HepG2 (cell line): ENCODE data around the gene PLXNB2. TPM values are rescaled to one million over a fixed set of nuclear protein-coding genes. Genes with fewer than 3 reads are reported as not detected.

Experiments used
- BCLAF1 ChIP-seq: fragments of 450-650 bp; IDR thresholded peaks from 2 replicates; pipeline ENCODE4 v1.6.1; 2017; ENCODE audit warnings: mild to moderate bottlenecking
- GATAD2A ChIP-seq: IDR thresholded peaks from 2 replicates; pipeline ENCODE4 v1.6.1; 2016
- HCFC1 ChIP-seq: fragments of 150-350 bp; IDR thresholded peaks from 2 replicates; pipeline ENCODE4 v1.6.1; 2014; ENCODE audit warnings: low read depth, low read length
- MAZ ChIP-seq, 2 experiments: sonication (generic) in 1 of 2; formaldehyde crosslinking in 1 of 2; IDR thresholded peaks; 2 replicates each; pipeline versions ENCODE4 v1.5.0 to v1.6.1; 2012 to 2020; ENCODE audit warnings: low read depth in 2 of 2, mild to moderate bottlenecking in 2 of 2, borderline replicate concordance in 1 of 2, improper control_type of control experiment in 1 of 2, low read length in 1 of 2, missing genetic modification reagents in 1 of 2, moderate library complexity in 1 of 2
- MIER2 ChIP-seq: IDR thresholded peaks from 2 replicates; pipeline ENCODE4 v1.6.1; 2016; ENCODE audit warnings: missing biosample characterization, missing genetic modification reagents
- NR0B2 ChIP-seq: sonication (generic); formaldehyde crosslinking; IDR thresholded peaks from 2 replicates; pipeline ENCODE4 v1.4.0; 2020; ENCODE audit warnings: mild to moderate bottlenecking, missing genetic modification reagents
- PRDM4 ChIP-seq: sonication (generic); formaldehyde crosslinking; IDR thresholded peaks from 2 replicates; pipeline ENCODE4 v1.9.0; 2021; ENCODE audit warnings: missing genetic modification reagents, borderline replicate concordance
- RARA ChIP-seq: IDR thresholded peaks from 2 replicates; pipeline ENCODE4 v1.6.1; 2016; ENCODE audit warnings: missing genetic modification reagents, missing compliant biosample characterization
- REPIN1 ChIP-seq: sonication (generic); formaldehyde crosslinking; IDR thresholded peaks from 2 replicates; pipeline ENCODE4 v1.8.0; 2022; ENCODE audit warnings: missing genetic modification reagents, low read depth, mild to moderate bottlenecking, borderline replicate concordance
- SAP130 ChIP-seq: IDR thresholded peaks from 2 replicates; pipeline ENCODE4 v1.6.1; 2016; ENCODE audit warnings: low read depth
- SIX1 ChIP-seq: sonication (generic); formaldehyde crosslinking; IDR thresholded peaks from 2 replicates; pipeline ENCODE4 v1.4.0; 2020; ENCODE audit warnings: missing genetic modification reagents, borderline replicate concordance
- SMAD3 ChIP-seq: sonication (generic); formaldehyde crosslinking; IDR thresholded peaks from 2 replicates; pipeline ENCODE4 v1.4.0; 2020; ENCODE audit warnings: missing genetic modification reagents
- SMARCC2 ChIP-seq: fragments of 450-650 bp; IDR thresholded peaks from 2 replicates; pipeline ENCODE4 v1.6.1; 2017; ENCODE audit warnings: antibody characterized with exemption, mild to moderate bottlenecking
- SP1 ChIP-seq, 2 experiments: fragments of 450-650 bp in 1 of 2; sonication (generic) in 1 of 2; formaldehyde crosslinking in 1 of 2; IDR thresholded peaks; 2 replicates each; pipeline versions ENCODE4 v1.4.0 to v1.6.1; 2016 to 2020; ENCODE audit warnings: missing genetic modification reagents in 1 of 2
- ZNF274 ChIP-seq: sonication (generic); formaldehyde crosslinking; IDR thresholded peaks from 2 replicates; pipeline ENCODE4 v1.5.1; 2020; ENCODE audit warnings: mild to moderate bottlenecking, missing genetic modification reagents
- ZNF280B ChIP-seq: sonication (generic); formaldehyde crosslinking; IDR thresholded peaks from 2 replicates; pipeline ENCODE4 v1.5.0; 2020; ENCODE audit warnings: missing genetic modification reagents, mild to moderate bottlenecking, borderline replicate concordance
- ZNF431 ChIP-seq: sonication (generic); formaldehyde crosslinking; IDR thresholded peaks from 2 replicates; pipeline ENCODE4 v1.9.0; 2022; ENCODE audit warnings: missing genetic modification reagents, low read depth, mild to moderate bottlenecking, borderline replicate concordance
- ZNF563 ChIP-seq: sonication (generic); formaldehyde crosslinking; IDR thresholded peaks from 2 replicates; pipeline ENCODE4 v1.8.0; 2022; ENCODE audit warnings: mild to moderate bottlenecking, moderate library complexity, missing genetic modification reagents
- ZNF724P ChIP-seq: sonication (generic); formaldehyde crosslinking; IDR thresholded peaks from 2 replicates; pipeline ENCODE4 v1.8.0; 2022; ENCODE audit warnings: missing genetic modification reagents, borderline replicate concordance
- ZSCAN20 ChIP-seq: sonication (generic); formaldehyde crosslinking; IDR thresholded peaks from 2 replicates; pipeline ENCODE4 v1.4.0; 2020; ENCODE audit warnings: missing genetic modification reagents, mild to moderate bottlenecking, borderline replicate concordance
- ZSCAN30 ChIP-seq: sonication (generic); formaldehyde crosslinking; IDR thresholded peaks from 2 replicates; pipeline ENCODE4 v1.5.0; 2020; ENCODE audit warnings: mild to moderate bottlenecking, missing genetic modification reagents
- polyA plus RNA-seq, 8 experiments: library from polyadenylated mRNA; depleted of rRNA in 3 of 8; stranded (reverse) in 7 of 8; unstranded in 1 of 8; fragments of >200 nt; fragmentation: Illumina TruSeq in 4 of 8; extraction: Trizol in 4 of 8; gene quantifications; 2 replicates each; pipeline versions ENCODE4 v1.2.1 to v1.2.3, GENCODE V29; 2011 to 2016; ENCODE audit warnings: low read depth in 4 of 8, missing spikeins in 1 of 8, mixed read lengths in 1 of 8; ENCODE audit not compliant: insufficient read depth in 1 of 8
- total RNA-seq, 5 experiments: library from RNA; depleted of rRNA; stranded (reverse); fragments of >200 nt; fragmentation: Illumina TruSeq; extraction: Trizol; gene quantifications; 2 replicates each; pipeline ENCODE4 v1.2.3, GENCODE V29; 2016; ENCODE audit warnings: low read depth in 1 of 5

PLXNB2 gene
- total and polyA plus RNA-seq, 2 of the 13 experiments (the other 11 are each of a cell fraction or from before 2014, with no cell fraction given) = 32.6 to 68.9 TPM

GRCh38 chr22:50260801-50261614 is 46.4 kb downstream of the PLXNB2 start (continued):
- TF ChIP-seq NR0B2 (CRISPR knock-in tag) = no peak
- TF ChIP-seq REPIN1 = no peak
- peak; percentile 41; the same call in 1 of the 2 replicates for TF ChIP-seq ZNF563 (CRISPR knock-in tag)
- no peak for TF ChIP-seq SMARCC2
- TF ChIP-seq HCFC1 = no peak
- no peak for TF ChIP-seq BCLAF1
- no peak for TF ChIP-seq SIX1 (CRISPR knock-in tag)
- no peak for TF ChIP-seq SMAD3 (CRISPR knock-in tag)
- no peak for TF ChIP-seq MAZ (IDR thresholded peaks at IDR 0.05; ENCODE audit: borderline replicate concordance, low read depth, low read length)
- TF ChIP-seq MAZ (CRISPR knock-in tag; IDR thresholded peaks at IDR 0.05; ENCODE audit: low read depth) = peak; percentile 41; the same call in 1 of the 2 replicates
- 0 out of 2 replicates have a peak, but pooled peaks have one; percentile 31 for TF ChIP-seq ZNF431 (CRISPR knock-in tag)
- TF ChIP-seq MIER2 (CRISPR knock-in tag) = no peak
- TF ChIP-seq ZNF280B (CRISPR knock-in tag) = peak; percentile 63; the same call in 1 of the 2 replicates
- no peak for TF ChIP-seq SP1 (IDR thresholded peaks at IDR 0.05)
- no peak for TF ChIP-seq SP1 (CRISPR knock-in tag; IDR thresholded peaks at IDR 0.05)
- no peak for TF ChIP-seq RARA (CRISPR knock-in tag)
- no peak for TF ChIP-seq ZSCAN30 (CRISPR knock-in tag)
- TF ChIP-seq PRDM4 (CRISPR knock-in tag) = no peak
- no peak for TF ChIP-seq ZNF724P (CRISPR knock-in tag)
- TF ChIP-seq GATAD2A (CRISPR knock-in tag) = no peak
- peak; percentile 55 for TF ChIP-seq SAP130 (CRISPR knock-in tag)
- peak; percentile 61; the same call in 1 of the 2 replicates for TF ChIP-seq ZSCAN20 (CRISPR knock-in tag)
- peak; percentile 75; the same call in 1 of the 2 replicates for TF ChIP-seq ZNF274 (CRISPR knock-in tag)
